Liver (tissue), 9 donors: Measurements from ENCODE around the gene SCAF8. TPM values are rescaled to one million over a fixed set of nuclear protein-coding genes. Genes with fewer than 3 reads are reported as not detected.

Experiments used
- DNase-seq: peaks from one replicate; pipeline ENCODE4 v3.0.0-alpha.2; 2017; ENCODE audit warnings: low spot score
- H3K27ac ChIP-seq, 2 donors: one replicate each; pipeline ENCODE4 v1.7.0; 2013; ENCODE audit warnings: inconsistent platforms in 2 of 2, low read length in 2 of 2, control low read depth in 1 of 2, low read depth in 1 of 2, mild to moderate bottlenecking in 1 of 2
- H3K27me3 ChIP-seq, 4 donors: one replicate each; pipeline versions ENCODE4 v1.6.1 to v1.7.0; 2013; ENCODE audit warnings: low read length in 3 of 4, inconsistent platforms in 1 of 4, mild to moderate bottlenecking in 1 of 4, moderate library complexity in 1 of 4; ENCODE audit not compliant: control insufficient read depth in 4 of 4, insufficient read depth in 4 of 4
- H3K36me3 ChIP-seq, 4 donors: one replicate each; pipeline versions ENCODE4 v1.6.1 to v1.7.0; 2013; ENCODE audit warnings: low read length in 3 of 4, mild to moderate bottlenecking in 3 of 4, low read depth in 1 of 4, moderate library complexity in 1 of 4; ENCODE audit not compliant: control insufficient read depth in 4 of 4, insufficient read depth in 3 of 4
- H3K4me1 ChIP-seq, 4 donors: one replicate each; pipeline versions ENCODE4 v1.6.1 to v1.7.0; 2013; ENCODE audit warnings: low read length in 3 of 4, mild to moderate bottlenecking in 3 of 4, moderate library complexity in 1 of 4; ENCODE audit not compliant: control insufficient read depth in 4 of 4, insufficient read depth in 4 of 4
- H3K4me3 ChIP-seq, 3 donors: one replicate each; pipeline versions ENCODE4 v1.6.1 to v1.7.0; 2013; ENCODE audit warnings: low read length in 3 of 3, control low read depth in 1 of 3, low read depth in 1 of 3, mild to moderate bottlenecking in 1 of 3
- H3K9ac ChIP-seq, 2 donors: one replicate each; pipeline ENCODE4 v1.7.0; 2013; ENCODE audit warnings: low read length in 2 of 2, mild to moderate bottlenecking in 2 of 2, moderate library complexity in 2 of 2, control low read depth in 1 of 2, low read depth in 1 of 2
- H3K9me3 ChIP-seq, 4 donors: one replicate each; pipeline versions ENCODE4 v1.6.1 to v1.7.0; 2013; ENCODE audit warnings: low read length in 3 of 4; ENCODE audit not compliant: control insufficient read depth in 4 of 4
- EGR1 ChIP-seq, 2 donors: IDR thresholded peaks; 2 replicates each; pipeline ENCODE4 v1.6.1; 2016 to 2018; ENCODE audit warnings: antibody characterized with exemption in 2 of 2, low read depth in 2 of 2
- FOXA1 ChIP-seq: IDR thresholded peaks from 2 replicates; pipeline ENCODE4 v1.6.1; 2016; ENCODE audit warnings: antibody characterized with exemption
- HNF4A ChIP-seq, 2 donors: conservative IDR thresholded peaks; 2 replicates each; pipeline ENCODE4 v1.6.1; 2016; ENCODE audit warnings: antibody characterized with exemption in 2 of 2, mild to moderate bottlenecking in 2 of 2
- JUND ChIP-seq, 2 donors: IDR thresholded peaks; 2 replicates each; pipeline ENCODE4 v1.6.1; 2016; ENCODE audit warnings: antibody characterized with exemption in 2 of 2
- NR2F2 ChIP-seq: IDR thresholded peaks from 2 replicates; pipeline ENCODE4 v1.6.1; 2016; ENCODE audit warnings: antibody characterized with exemption
- RAD21 ChIP-seq, 2 donors: IDR thresholded peaks; 2 replicates each; pipeline ENCODE4 v1.6.1; 2016; ENCODE audit warnings: antibody characterized with exemption in 2 of 2, mild to moderate bottlenecking in 2 of 2
- SP1 ChIP-seq: IDR thresholded peaks from 2 replicates; pipeline ENCODE4 v1.6.1; 2018; ENCODE audit warnings: antibody characterized with exemption, mild to moderate bottlenecking
- TAF1 ChIP-seq: conservative IDR thresholded peaks from 2 replicates; pipeline ENCODE4 v1.6.1; 2016; ENCODE audit warnings: antibody characterized with exemption, mild to moderate bottlenecking
- YY1 ChIP-seq: IDR thresholded peaks from 2 replicates; pipeline ENCODE4 v1.6.1; 2016; ENCODE audit warnings: antibody characterized with exemption, mild to moderate bottlenecking
- WGBS: extraction: QIAGEN DNeasy Blood & Tissue Kit; methylation state at CpG from one replicate; pipeline ENCODE4 v1.1.7; 2013; 5-methylcytosine and 5-hydroxymethylcytosine counted together
- polyA plus RNA-seq, 2 donors: library from polyadenylated mRNA; stranded (reverse) in 1 of 2; unstranded in 1 of 2; fragments of 200-250 nt in 1 of 2; fragments of >200 nt in 1 of 2; fragmentation: Nextera tagmentation in 1 of 2; extraction: Ambion mirVana in 1 of 2; gene quantifications; one replicate each; pipeline versions ENCODE4 v1.2.1 to v1.2.3, GENCODE V29; 2013 to 2015
- total RNA-seq, 2 donors: library from RNA; depleted of rRNA; stranded (reverse); fragments of >200 nt; gene quantifications; one replicate each; pipeline ENCODE4 v1.2.3, GENCODE V29; 2014
- TF ChIP-seq, protein P1 (sequence below): IDR thresholded peaks from 2 replicates; pipeline ENCODE4 v1.6.1; 2016; ENCODE audit warnings: antibody characterized with exemption, mild to moderate bottlenecking
- TF ChIP-seq, protein P2 (sequence below): IDR thresholded peaks from 2 replicates; pipeline ENCODE4 v1.6.1; 2016; ENCODE audit warnings: antibody characterized with exemption
- TF ChIP-seq, protein P3 (sequence below): fragments of 150-350 bp; IDR thresholded peaks from 2 replicates; pipeline ENCODE4 v1.5.1; 2017; ENCODE audit warnings: improper control_type of control experiment, low read depth, low read length; ENCODE audit not compliant: missing input control
- TF ChIP-seq, protein P4 (sequence below): IDR thresholded peaks from 2 replicates; pipeline ENCODE4 v1.6.1; 2016; ENCODE audit warnings: antibody characterized with exemption
- TF ChIP-seq, protein P5 (sequence below): IDR thresholded peaks from 2 replicates; pipeline ENCODE4 v1.6.1; 2016; ENCODE audit warnings: antibody characterized with exemption
- donor health status: healthy.
- donor health status: healthy.
- donor health status: healthy.
- donor health status: healthy.
- donor health status: healthy.

The SCAF8 gene
- total and polyA plus RNA-seq, 4 donors, result 5.9 to 22.3 (median 12.5) TPM

DNA sequence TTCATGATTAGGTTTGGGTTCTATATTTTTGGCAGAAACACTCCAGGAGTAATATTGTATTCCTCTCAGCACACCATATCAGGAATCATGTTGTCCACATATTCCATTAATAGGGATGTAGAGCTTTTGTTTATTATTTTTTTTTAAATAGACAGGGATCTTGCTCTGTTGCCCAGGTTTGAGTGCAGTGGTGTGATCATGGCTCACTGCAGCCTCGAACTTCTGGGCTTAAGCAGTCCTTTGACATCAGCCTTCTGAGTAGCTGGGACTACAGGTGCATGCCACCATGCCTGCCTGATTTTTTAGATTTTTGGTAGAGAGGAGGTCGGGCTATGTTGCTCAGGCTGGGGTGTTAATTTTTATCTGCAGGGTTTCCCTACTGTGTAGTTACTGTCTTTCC is 12.0 kb downstream of the SCAF8 start:
- WGBS, result 87% methylated on average over 2 of the region's 2 CpGs

DNA sequence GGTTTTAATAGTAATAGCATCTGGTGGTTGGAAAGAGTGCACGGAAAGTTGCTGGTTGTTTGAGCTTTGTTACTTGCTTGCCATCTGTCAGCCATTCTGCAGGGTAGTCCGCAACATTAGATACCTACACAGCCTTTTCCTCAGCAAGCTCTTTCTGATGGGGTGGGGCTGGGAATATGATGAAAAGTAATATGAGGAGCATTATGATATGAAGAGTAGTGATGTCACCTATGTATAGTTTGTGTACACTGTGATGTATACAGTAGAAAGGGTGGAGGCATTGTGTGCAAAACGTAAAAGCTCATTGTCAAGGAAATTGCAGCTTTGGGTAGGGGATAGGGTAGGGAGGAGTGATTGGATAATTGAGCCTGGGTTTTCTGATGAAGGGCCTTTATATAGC is 16.1 kb downstream of the SCAF8 start:
- no peaks in the 10 kb centered on the region for H3K36me3 ChIP-seq
- peaks cover 0 to 5% (median 2%) of the 10 kb centered on the region in 4 donors for H3K4me1 ChIP-seq
- WGBS, result 93% methylated on average over 3 of the region's 3 CpGs
- no peak for DNase-seq
- H3K9me3 ChIP-seq, result no peaks in the 10 kb centered on the region
- no peak overlapping the region for H3K27ac ChIP-seq
- TF ChIP-seq EGR1 (IDR thresholded peaks at IDR 0.05; ENCODE audit: low read depth in 2 of 2), result no peak
- TF ChIP-seq, protein P1, sequence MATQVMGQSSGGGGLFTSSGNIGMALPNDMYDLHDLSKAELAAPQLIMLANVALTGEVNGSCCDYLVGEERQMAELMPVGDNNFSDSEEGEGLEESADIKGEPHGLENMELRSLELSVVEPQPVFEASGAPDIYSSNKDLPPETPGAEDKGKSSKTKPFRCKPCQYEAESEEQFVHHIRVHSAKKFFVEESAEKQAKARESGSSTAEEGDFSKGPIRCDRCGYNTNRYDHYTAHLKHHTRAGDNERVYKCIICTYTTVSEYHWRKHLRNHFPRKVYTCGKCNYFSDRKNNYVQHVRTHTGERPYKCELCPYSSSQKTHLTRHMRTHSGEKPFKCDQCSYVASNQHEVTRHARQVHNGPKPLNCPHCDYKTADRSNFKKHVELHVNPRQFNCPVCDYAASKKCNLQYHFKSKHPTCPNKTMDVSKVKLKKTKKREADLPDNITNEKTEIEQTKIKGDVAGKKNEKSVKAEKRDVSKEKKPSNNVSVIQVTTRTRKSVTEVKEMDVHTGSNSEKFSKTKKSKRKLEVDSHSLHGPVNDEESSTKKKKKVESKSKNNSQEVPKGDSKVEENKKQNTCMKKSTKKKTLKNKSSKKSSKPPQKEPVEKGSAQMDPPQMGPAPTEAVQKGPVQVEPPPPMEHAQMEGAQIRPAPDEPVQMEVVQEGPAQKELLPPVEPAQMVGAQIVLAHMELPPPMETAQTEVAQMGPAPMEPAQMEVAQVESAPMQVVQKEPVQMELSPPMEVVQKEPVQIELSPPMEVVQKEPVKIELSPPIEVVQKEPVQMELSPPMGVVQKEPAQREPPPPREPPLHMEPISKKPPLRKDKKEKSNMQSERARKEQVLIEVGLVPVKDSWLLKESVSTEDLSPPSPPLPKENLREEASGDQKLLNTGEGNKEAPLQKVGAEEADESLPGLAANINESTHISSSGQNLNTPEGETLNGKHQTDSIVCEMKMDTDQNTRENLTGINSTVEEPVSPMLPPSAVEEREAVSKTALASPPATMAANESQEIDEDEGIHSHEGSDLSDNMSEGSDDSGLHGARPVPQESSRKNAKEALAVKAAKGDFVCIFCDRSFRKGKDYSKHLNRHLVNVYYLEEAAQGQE, result no peak
- TF ChIP-seq FOXA1, result no peak
- H3K27me3 ChIP-seq, result no peaks in the 10 kb centered on the region
- H3K9ac ChIP-seq, result no peak overlapping the region
- H3K4me3 ChIP-seq, result no peak overlapping the region

More for the DNA sequence above, 12.0 kb downstream of the SCAF8 start:
- no peak overlapping the region for H3K4me3 ChIP-seq
- H3K9me3 ChIP-seq, result no peaks in the 10 kb centered on the region
- peaks cover 0 to 4% (median 0%) of the 10 kb centered on the region in 4 donors for H3K36me3 ChIP-seq
- no peak for TF ChIP-seq NR2F2
- TF ChIP-seq RAD21 (IDR thresholded peaks at IDR 0.05), result no peak
- no peak for DNase-seq
- H3K4me1 ChIP-seq, result peaks cover 0 to 4% (median 3%) of the 10 kb centered on the region in 4 donors
- H3K27me3 ChIP-seq, result no peaks in the 10 kb centered on the region
- H3K27ac ChIP-seq, result no peak overlapping the region
- no peak overlapping the region for H3K9ac ChIP-seq

DNA sequence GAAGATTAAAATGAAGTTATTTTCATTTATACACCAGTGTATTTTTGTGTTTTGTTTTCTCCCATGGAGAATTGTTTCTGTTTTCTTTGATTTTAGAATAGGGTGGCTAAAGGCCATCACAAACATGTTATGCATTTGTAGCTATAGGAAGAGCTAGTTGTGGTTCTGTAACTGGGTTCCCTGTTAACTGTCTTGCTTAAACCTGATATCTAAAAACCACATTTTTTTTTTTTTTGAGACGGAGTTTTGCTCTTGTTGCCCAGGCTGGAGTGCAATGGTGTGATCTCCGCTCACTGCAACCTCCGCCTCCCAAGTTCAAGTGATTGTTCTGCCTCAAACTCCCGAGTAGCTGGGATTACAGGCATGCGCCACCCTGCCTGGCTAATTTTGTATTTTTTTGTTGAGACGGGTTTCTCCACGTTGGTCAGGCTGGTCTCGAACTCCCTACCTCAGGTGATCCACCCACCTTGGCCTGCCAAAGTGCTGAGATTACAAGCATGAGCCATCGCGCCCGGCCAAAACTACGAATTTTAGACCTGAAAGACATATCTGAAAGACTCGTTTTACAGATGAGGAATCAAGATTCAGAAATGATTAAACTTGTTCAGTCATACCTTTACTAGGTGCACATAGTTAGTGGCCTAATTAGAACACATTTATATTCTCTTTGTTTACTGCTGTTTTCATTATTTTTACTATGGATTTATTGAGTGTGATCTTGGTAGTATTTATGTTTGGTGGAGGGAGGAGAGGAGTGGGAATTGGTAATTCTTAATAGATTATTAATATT is 18.0 kb downstream of the SCAF8 start:
- no peaks in the 10 kb centered on the region for H3K27me3 ChIP-seq
- H3K4me1 ChIP-seq, result peaks cover 0 to 4% (median 1%) of the 10 kb centered on the region in 4 donors
- no peak overlapping the region for H3K27ac ChIP-seq
- no peak overlapping the region for H3K4me3 ChIP-seq
- no peaks in the 10 kb centered on the region for H3K9me3 ChIP-seq
- H3K9ac ChIP-seq, result no peak overlapping the region
- DNase-seq, result no peak
- 95% methylated on average over 13 of the region's 13 CpGs for WGBS
- H3K36me3 ChIP-seq, result no peaks in the 10 kb centered on the region
- TF ChIP-seq, protein P2, sequence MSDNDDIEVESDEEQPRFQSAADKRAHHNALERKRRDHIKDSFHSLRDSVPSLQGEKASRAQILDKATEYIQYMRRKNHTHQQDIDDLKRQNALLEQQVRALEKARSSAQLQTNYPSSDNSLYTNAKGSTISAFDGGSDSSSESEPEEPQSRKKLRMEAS, result no peak
- TF ChIP-seq RAD21 (IDR thresholded peaks at IDR 0.05) (no peak), JUND (IDR thresholded peaks at IDR 0.05) (no peak), NR2F2 (no peak), FOXA1 (no peak), HNF4A (conservative IDR thresholded peaks at IDR 0.05) (no peak), TAF1 (no peak), YY1 (no peak), SP1 (no peak), EGR1 (IDR thresholded peaks at IDR 0.05; ENCODE audit: low read depth in 2 of 2) (no peak)
- TF ChIP-seq, protein P3, sequence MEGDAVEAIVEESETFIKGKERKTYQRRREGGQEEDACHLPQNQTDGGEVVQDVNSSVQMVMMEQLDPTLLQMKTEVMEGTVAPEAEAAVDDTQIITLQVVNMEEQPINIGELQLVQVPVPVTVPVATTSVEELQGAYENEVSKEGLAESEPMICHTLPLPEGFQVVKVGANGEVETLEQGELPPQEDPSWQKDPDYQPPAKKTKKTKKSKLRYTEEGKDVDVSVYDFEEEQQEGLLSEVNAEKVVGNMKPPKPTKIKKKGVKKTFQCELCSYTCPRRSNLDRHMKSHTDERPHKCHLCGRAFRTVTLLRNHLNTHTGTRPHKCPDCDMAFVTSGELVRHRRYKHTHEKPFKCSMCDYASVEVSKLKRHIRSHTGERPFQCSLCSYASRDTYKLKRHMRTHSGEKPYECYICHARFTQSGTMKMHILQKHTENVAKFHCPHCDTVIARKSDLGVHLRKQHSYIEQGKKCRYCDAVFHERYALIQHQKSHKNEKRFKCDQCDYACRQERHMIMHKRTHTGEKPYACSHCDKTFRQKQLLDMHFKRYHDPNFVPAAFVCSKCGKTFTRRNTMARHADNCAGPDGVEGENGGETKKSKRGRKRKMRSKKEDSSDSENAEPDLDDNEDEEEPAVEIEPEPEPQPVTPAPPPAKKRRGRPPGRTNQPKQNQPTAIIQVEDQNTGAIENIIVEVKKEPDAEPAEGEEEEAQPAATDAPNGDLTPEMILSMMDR, result no peak
- TF ChIP-seq, protein P4, sequence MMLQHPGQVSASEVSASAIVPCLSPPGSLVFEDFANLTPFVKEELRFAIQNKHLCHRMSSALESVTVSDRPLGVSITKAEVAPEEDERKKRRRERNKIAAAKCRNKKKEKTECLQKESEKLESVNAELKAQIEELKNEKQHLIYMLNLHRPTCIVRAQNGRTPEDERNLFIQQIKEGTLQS, result no peak
- TF ChIP-seq, protein P5, sequence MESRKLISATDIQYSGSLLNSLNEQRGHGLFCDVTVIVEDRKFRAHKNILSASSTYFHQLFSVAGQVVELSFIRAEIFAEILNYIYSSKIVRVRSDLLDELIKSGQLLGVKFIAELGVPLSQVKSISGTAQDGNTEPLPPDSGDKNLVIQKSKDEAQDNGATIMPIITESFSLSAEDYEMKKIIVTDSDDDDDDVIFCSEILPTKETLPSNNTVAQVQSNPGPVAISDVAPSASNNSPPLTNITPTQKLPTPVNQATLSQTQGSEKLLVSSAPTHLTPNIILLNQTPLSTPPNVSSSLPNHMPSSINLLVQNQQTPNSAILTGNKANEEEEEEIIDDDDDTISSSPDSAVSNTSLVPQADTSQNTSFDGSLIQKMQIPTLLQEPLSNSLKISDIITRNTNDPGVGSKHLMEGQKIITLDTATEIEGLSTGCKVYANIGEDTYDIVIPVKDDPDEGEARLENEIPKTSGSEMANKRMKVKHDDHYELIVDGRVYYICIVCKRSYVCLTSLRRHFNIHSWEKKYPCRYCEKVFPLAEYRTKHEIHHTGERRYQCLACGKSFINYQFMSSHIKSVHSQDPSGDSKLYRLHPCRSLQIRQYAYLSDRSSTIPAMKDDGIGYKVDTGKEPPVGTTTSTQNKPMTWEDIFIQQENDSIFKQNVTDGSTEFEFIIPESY, result no peak
- TF ChIP-seq, protein P1, result no peak
